Ascending aorta (tissue), 2 donors: ENCODE results near the gene TMEM167B. TPM values are rescaled to one million over a fixed set of nuclear protein-coding genes. Genes with fewer than 3 reads are reported as not detected.

Experiments used
- DNase-seq, 2 donors: peaks; one replicate each; pipeline ENCODE4 v3.0.0-alpha.2; 2019; ENCODE audit warnings: low spot score in 2 of 2
- H3K27ac ChIP-seq, 2 donors: fragments of 200-600 bp; sonication (generic); one replicate each; pipeline ENCODE4 v1.5.1; 2016 to 2017; ENCODE audit warnings: mild to moderate bottlenecking in 1 of 2
- H3K27me3 ChIP-seq: fragments of 200-600 bp; sonication (generic); one replicate; pipeline ENCODE4 v1.5.1; 2017
- H3K36me3 ChIP-seq, 2 donors: fragments of 200-600 bp; sonication (generic); one replicate each; pipeline ENCODE4 v1.5.1; 2016
- H3K4me1 ChIP-seq, 2 donors: fragments of 200-600 bp; sonication (generic); one replicate each; pipeline ENCODE4 v1.5.1; 2016 to 2017; ENCODE audit warnings: mild to moderate bottlenecking in 1 of 2
- H3K4me3 ChIP-seq, 2 donors: fragments of 200-600 bp; sonication (generic); one replicate each; pipeline ENCODE4 v1.5.1; 2016 to 2017; ENCODE audit warnings: mild to moderate bottlenecking in 1 of 2
- H3K9me3 ChIP-seq, 2 donors: fragments of 200-600 bp; sonication (generic); one replicate each; pipeline ENCODE4 v1.5.1; 2016
- intact Hi-C: fragments of 100-400 bp; cut with DNase I; formaldehyde crosslinking; loops from one replicate; pipeline ENCODE4 v1.15.1; 2023
- total RNA-seq: library from RNA; depleted of rRNA; stranded (reverse); fragments of >200 nt; gene quantifications from one replicate; pipeline ENCODE4 v1.1.0, GENCODE V29; 2016
- TF ChIP-seq, protein P1 (sequence below), 3 experiments: fragments of 200-600 bp in 2 of 3; fragments of 450-650 bp in 1 of 3; sonication (generic) in 2 of 3; IDR thresholded peaks; one replicate each; pipeline ENCODE4 v1.5.1; 2016 to 2019; ENCODE audit warnings: antibody characterized with exemption in 3 of 3, mild to moderate bottlenecking in 1 of 3, moderate library complexity in 1 of 3

Gene TMEM167B
- total RNA-seq, 1 donor from 2014 or later = 20.5 TPM

DNA sequence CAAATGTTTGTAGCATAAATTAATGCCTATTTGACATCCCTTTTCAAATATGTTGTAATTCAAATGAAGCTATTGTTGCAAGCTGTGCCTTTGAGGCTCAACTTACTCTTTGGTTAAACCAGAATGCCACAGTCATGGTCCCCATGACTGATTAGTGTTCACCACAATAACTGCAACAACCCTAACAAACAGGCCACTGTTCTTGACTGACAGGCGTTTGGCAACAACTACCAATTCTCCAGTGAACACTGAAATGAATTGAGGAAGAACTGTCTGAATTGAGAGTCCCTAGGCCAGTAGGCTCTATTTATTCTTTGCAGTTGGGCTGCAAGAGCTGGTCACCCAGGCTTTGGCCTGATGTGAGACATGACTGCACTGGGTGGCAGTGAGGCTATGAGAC is 6.6 kb upstream of the TMEM167B start:
- TF ChIP-seq, protein P1, sequence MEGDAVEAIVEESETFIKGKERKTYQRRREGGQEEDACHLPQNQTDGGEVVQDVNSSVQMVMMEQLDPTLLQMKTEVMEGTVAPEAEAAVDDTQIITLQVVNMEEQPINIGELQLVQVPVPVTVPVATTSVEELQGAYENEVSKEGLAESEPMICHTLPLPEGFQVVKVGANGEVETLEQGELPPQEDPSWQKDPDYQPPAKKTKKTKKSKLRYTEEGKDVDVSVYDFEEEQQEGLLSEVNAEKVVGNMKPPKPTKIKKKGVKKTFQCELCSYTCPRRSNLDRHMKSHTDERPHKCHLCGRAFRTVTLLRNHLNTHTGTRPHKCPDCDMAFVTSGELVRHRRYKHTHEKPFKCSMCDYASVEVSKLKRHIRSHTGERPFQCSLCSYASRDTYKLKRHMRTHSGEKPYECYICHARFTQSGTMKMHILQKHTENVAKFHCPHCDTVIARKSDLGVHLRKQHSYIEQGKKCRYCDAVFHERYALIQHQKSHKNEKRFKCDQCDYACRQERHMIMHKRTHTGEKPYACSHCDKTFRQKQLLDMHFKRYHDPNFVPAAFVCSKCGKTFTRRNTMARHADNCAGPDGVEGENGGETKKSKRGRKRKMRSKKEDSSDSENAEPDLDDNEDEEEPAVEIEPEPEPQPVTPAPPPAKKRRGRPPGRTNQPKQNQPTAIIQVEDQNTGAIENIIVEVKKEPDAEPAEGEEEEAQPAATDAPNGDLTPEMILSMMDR (IDR thresholded peaks at IDR 0.05) = no peak
- Histone ChIP-seq H3K4me3 (no peak overlapping the region), H3K27me3 (no peaks in the 10 kb centered on the region), H3K9me3 (no peaks in the 10 kb centered on the region), H3K36me3 (no peaks in the 10 kb centered on the region), H3K27ac (peak overlapping the region; percentile 49 to 65), H3K4me1 (peaks cover 0 to 10% of the 10 kb centered on the region in 2 donors)
- peak in 1 of 2 donors; percentile 12 for DNase-seq
- intact Hi-C loops = no loop called here

DNA sequence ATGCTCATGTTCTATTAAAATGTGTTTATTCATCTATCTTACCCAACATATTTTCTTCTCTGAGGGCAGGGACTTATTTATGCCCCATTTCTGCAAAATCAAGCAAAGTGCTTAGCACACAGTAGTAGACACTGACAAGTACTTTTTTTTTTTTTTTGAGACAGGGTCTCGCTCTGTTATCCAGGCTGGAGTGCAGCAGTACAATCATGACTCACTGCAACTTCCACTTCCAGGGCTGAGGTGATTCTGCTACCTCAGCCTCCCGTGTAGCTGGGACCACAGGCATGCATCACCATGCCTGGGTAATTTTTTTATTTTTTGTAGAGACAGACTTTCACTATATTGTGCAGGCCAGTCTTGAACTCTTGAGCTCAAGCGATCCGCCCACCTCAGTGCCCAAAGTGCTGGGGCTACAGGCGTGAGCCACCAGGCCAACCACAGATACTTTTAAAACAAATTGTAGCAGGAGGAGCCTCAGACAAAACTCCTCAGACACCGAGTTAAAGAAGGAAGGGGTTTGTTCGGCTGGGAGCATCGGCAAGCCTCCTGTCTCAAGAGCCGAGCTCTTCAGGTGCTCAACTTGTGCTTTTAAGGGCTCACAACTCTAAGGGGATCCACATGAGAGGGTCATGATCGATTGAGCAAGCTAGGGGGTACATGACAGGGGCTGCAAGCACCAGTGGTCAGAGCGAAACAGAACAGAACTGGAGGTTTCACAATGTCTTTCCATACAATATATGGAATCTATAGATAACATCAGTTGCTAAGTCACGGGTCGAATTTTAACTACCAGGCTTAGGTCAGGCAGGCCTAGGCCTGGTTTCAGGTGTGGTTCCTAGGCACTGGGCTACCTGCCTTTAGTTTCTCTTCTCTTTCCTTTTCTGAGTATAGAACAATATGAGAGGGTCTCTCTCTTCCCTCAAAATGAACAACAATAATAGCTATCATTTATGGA is 5.7 kb upstream of the TMEM167B start:
- no peaks in the 10 kb centered on the region for H3K9me3 ChIP-seq
- intact Hi-C loops = no loop called here
- H3K27ac ChIP-seq = peak overlapping the region in 1 of 2 donors; percentile 49
- TF ChIP-seq, protein P1 (IDR thresholded peaks at IDR 0.05) = no peak
- H3K4me3 ChIP-seq = no peak overlapping the region
- peak in 1 of 2 donors; percentile 41 for DNase-seq
- H3K4me1 ChIP-seq = peaks cover 0 to 11% of the 10 kb centered on the region in 2 donors
- no peaks in the 10 kb centered on the region for H3K27me3 ChIP-seq
- H3K36me3 ChIP-seq = no peaks in the 10 kb centered on the region

DNA sequence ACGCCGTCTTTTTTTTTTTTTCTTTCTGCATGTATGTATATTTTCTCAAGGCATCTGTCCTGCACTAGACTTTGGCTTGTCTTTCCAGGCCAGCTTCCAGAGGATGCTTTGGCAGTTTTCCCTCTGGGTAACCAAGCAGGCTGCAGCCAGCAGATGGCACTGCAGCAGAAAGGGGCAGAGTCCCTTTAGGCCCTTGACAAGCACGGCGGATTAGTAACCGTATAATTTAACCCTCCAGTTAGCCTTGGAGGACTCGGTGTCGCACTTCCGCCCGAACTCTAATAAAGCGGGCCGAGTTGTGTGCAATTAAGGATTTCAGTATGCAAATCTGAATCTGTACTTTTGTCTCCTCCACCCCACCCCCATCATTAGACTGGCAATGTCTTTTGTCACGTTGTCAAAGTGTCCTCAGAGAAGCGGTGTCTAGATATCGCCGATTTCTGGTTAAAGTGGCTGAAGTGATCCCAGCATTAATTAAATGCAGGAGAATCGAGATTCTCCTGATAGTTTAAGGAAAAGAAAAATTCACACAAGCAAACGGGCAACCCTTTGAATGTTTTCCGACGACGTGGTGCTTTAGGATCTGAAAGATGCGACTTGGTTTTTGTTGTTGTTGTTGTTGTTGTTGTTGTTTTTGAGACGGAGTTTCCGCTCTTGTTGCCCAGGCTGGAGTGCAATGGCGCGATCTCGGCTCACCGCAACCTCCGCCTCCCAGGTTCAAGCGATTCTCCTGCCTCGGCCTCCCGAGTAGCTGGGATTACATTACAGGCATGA is 1.1 kb upstream of the TMEM167B start:
- Histone ChIP-seq H3K4me1 (peaks cover 5 to 29% of the 10 kb centered on the region in 2 donors), H3K27ac (peak overlapping the region; percentile 91 to 95), H3K27me3 (no peaks in the 10 kb centered on the region), H3K36me3 (peaks cover 8 to 15% of the 10 kb centered on the region in 2 donors), H3K4me3 (peak overlapping the region; percentile 61 to 72), H3K9me3 (no peaks in the 10 kb centered on the region)
- intact Hi-C loops = loop anchor here (2.0 to 5.0 kb wide), 2 partner anchors 13 to 47 kb away; partner anchors contain the start of genes TAF13 and WDR47
- peak in 1 of 2 donors; percentile 64 for DNase-seq
- TF ChIP-seq, protein P1 (IDR thresholded peaks at IDR 0.05) = peak in 1 of 3 experiments; percentile 20

DNA sequence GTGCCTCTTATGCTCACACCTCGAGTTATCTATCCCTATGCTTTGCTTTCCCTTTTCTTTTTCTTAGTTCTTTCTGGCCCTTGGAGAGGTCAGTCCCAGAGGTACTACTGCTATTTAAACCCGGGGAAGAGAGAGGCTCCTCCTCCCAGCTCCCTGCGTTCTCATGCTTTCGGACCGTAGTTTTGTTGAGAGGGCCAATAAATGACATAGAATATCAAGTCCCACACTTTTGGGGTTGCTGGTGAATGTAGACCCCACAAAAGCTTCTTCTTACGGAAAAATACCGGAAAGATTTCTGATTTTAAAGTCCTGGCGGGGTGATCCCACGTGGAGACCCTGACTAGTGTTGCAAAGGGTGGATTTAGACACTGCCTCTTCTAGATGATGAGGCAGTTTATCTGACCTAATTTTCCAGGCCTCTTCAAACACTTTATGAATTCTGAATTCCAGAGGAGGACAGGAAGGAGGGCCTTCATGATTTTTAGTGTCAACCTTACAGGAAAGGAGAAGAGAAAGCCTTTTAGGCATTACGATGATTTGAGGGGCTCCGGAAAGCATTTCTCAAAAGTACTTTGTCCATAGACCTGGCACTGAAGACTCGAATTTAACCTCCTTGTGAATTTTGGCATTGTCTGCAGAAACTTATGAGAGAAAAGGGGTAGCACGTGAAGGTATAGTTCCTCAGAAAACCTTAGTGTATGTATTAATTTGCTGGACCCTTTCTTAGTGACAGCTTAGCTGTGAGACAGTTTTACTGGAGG is 694 bp downstream of the TMEM167B start:
- Histone ChIP-seq H3K27me3 (no peaks in the 10 kb centered on the region), H3K9me3 (no peaks in the 10 kb centered on the region), H3K27ac (peak overlapping the region; percentile 91 to 95), H3K36me3 (peaks cover 14 to 20% of the 10 kb centered on the region in 2 donors), H3K4me3 (peak overlapping the region; percentile 61 to 72), H3K4me1 (peaks cover 5 to 29% of the 10 kb centered on the region in 2 donors)
- intact Hi-C loops = loop anchor here (2.0 to 5.0 kb wide), 2 partner anchors 14 to 49 kb away; partner anchors contain the start of genes TAF13 and WDR47
- TF ChIP-seq, protein P1 (IDR thresholded peaks at IDR 0.05) = no peak
- DNase-seq = peak in 1 of 2 donors; percentile 69

DNA sequence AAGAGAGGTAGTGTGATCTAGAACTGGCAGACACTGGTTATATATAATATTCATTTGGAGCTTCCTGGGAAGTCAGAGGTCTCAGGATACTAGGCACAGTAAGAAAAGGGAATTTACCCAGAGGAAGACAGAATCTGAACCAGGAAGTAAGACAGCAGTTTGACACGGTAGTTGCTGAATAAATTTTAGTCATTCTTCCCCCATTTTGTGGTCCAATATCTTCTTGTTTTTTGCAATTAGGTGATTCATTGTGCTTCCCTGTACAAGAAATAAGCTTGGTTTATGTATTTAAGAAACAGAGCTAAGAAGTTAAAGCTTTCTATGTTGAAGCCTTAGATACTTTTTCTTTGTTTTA is 1.3 kb downstream of the TMEM167B start:
- intact Hi-C loops = loop anchor here (2.0 to 5.0 kb wide), 2 partner anchors 15 to 50 kb away; partner anchors contain the start of genes TAF13 and WDR47

More for the DNA sequence above, 1.3 kb downstream of the TMEM167B start:
- DNase-seq = no peak
- H3K27me3 ChIP-seq = no peaks in the 10 kb centered on the region
- no peaks in the 10 kb centered on the region for H3K9me3 ChIP-seq
- H3K27ac ChIP-seq = peak overlapping the region; percentile 91 to 95
- TF ChIP-seq, protein P1 (IDR thresholded peaks at IDR 0.05) = no peak
- peaks cover 5 to 29% of the 10 kb centered on the region in 2 donors for H3K4me1 ChIP-seq
- H3K36me3 ChIP-seq = peaks cover 14 to 20% of the 10 kb centered on the region in 2 donors
- peak overlapping the region; percentile 61 to 72 for H3K4me3 ChIP-seq
